A673 (cell line): ENCODE measurements around the gene GOLGA1. TPM values are rescaled to one million over a fixed set of nuclear protein-coding genes. Genes with fewer than 3 reads are reported as not detected.
A peak's percentile ranks its signal among the peaks of the same experiment; 100 is the strongest.

Experiments
- BruUV-seq: library from RNA; stranded (reverse); fragments of 400-500 nt; replicated peaks from 2 replicates; lab custom pipeline; 2021; lab: Mats Ljungman, UMichigan
- CTCF ChIA-PET: fragments of 300-600 bp; sonication (Branson Sonifier 250); formaldehyde crosslinking; loops from one replicate; lab custom pipeline; 2022; ENCODE audit warnings: antibody characterized with exemption; lab: Charles Lee
- POLR2A ChIA-PET: fragments of 300-600 bp; sonication (Branson Sonifier 250); formaldehyde crosslinking; loops from one replicate; lab custom pipeline; 2022; ENCODE audit warnings: antibody characterized with exemption; ENCODE audit not compliant: low non-redundant PET; lab: Charles Lee
- DNase-seq: peaks from one replicate; pipeline ENCODE4 v3.0.0-alpha.2; 2015; ENCODE audit warnings: low spot score
- H3K27ac ChIP-seq: fragments of 200-600 bp; sonication (generic); 2 replicates; pipeline ENCODE4 v1.5.1; 2016; ENCODE audit warnings: mixed run types, low read depth, mild to moderate bottlenecking, mixed read lengths, antibody characterized with exemption, low read length; ENCODE audit not compliant: poor library complexity, severe bottlenecking
- H3K27me3 ChIP-seq: fragments of 200-600 bp; sonication (generic); replicated peaks from 2 replicates; pipeline ENCODE4 v1.6.1; 2017; ENCODE audit warnings: mixed run types, low read depth, mild to moderate bottlenecking, mixed read lengths, antibody characterized with exemption, low read length; ENCODE audit not compliant: insufficient read depth, poor library complexity
- H3K36me3 ChIP-seq: fragments of 200-600 bp; sonication (generic); 2 replicates; pipeline ENCODE4 v1.6.1; 2016; ENCODE audit warnings: mixed run types, mild to moderate bottlenecking, mixed read lengths, antibody characterized with exemption, low read length; ENCODE audit not compliant: insufficient read depth, poor library complexity, severe bottlenecking
- H3K4me1 ChIP-seq: fragments of 200-600 bp; sonication (generic); 2 replicates; pipeline ENCODE4 v1.6.1; 2017; ENCODE audit warnings: mixed run types, mild to moderate bottlenecking, mixed read lengths, antibody characterized with exemption, low read length; ENCODE audit not compliant: insufficient read depth, poor library complexity, severe bottlenecking
- H3K4me3 ChIP-seq: fragments of 200-600 bp; sonication (generic); 2 replicates; pipeline ENCODE4 v1.5.1; 2016; ENCODE audit warnings: low read depth, mixed run types, mild to moderate bottlenecking, mixed read lengths, low read length; ENCODE audit not compliant: poor library complexity, severe bottlenecking
- H3K9me3 ChIP-seq: fragments of 200-600 bp; sonication (generic); 2 replicates; pipeline ENCODE4 v1.6.1; 2016; ENCODE audit warnings: mixed run types, low read depth, mild to moderate bottlenecking, mixed read lengths, antibody characterized with exemption, low read length; ENCODE audit not compliant: poor library complexity, severe bottlenecking
- CTCF ChIP-seq: fragments of 300-800, 200-600 bp; sonication (generic); conservative IDR thresholded peaks from 2 replicates; pipeline ENCODE4 v1.5.1; 2017; ENCODE audit warnings: low read depth, mild to moderate bottlenecking, antibody characterized with exemption, low read length, moderate library complexity, mixed read lengths
- EZH2 ChIP-seq: fragments of 200-600 bp; sonication (generic); IDR thresholded peaks from 2 replicates; pipeline ENCODE4 v1.6.1; 2017; ENCODE audit warnings: borderline replicate concordance, low read depth, mild to moderate bottlenecking, mixed read lengths, antibody characterized with exemption, low read length; ENCODE audit not compliant: poor library complexity, severe bottlenecking
- intact Hi-C: fragments of 100-400 bp; cut with micrococcal nuclease; formaldehyde crosslinking; loops from one replicate; pipeline ENCODE4 v1.10.0; 2022; ENCODE audit not compliant: unreplicated experiment
- total RNA-seq: library from RNA; stranded (reverse); gene quantifications from 2 replicates; pipeline ENCODE4 v1.2.3, GENCODE V29; 2021

GOLGA1 gene
- total RNA-seq, 1 experiment from 2014 or later = 21.7 TPM

GRCh38 chr9:124946167-124946566, 5.3 kb upstream of the GOLGA1 start:
- POLR2A ChIA-PET = no interaction called here

GRCh38 chr9:124941679-124942561, 1.0 kb upstream of the GOLGA1 start:
- Histone ChIP-seq H3K4me3 (peak overlapping the region; percentile 77), H3K27ac (peak overlapping the region; percentile 95), H3K36me3 (no peaks in the 10 kb centered on the region), H3K4me1 (no peaks in the 10 kb centered on the region), H3K27me3 (no peaks in the 10 kb centered on the region), H3K9me3 (no peaks in the 10 kb centered on the region)
- intact Hi-C loops = loop anchor here (1.0 kb wide), 1 partner anchor 201 kb away; the partner anchor contains the start of gene SCAI
- CTCF ChIA-PET = no interaction called here
- no TSS peak for BruUV-seq
- POLR2A ChIA-PET = no interaction called here
- DNase-seq = peak; percentile 43
- TF ChIP-seq EZH2 = no peak
- no peak for TF ChIP-seq CTCF

More at GRCh38 chr9:124946167-124946566, 5.3 kb upstream of the GOLGA1 start:
- H3K36me3 ChIP-seq = no peaks in the 10 kb centered on the region
- DNase-seq = no peak
- no TSS peak for BruUV-seq
- no peaks in the 10 kb centered on the region for H3K9me3 ChIP-seq
- H3K4me1 ChIP-seq = no peaks in the 10 kb centered on the region
- no peak overlapping the region for H3K4me3 ChIP-seq
- CTCF ChIA-PET = no interaction called here
- TF ChIP-seq EZH2 (no peak), CTCF (no peak)
- H3K27ac ChIP-seq = no peak overlapping the region
- intact Hi-C loops = no loop called here
- no peaks in the 10 kb centered on the region for H3K27me3 ChIP-seq

- DNase-seq = no peak
- peak overlapping the region; percentile 95 for H3K27ac ChIP-seq
- ChIA-PET CTCF (no interaction called here), POLR2A (no interaction called here)
- intact Hi-C loops = no loop called here
- H3K36me3 ChIP-seq = peaks cover 3% of the 10 kb centered on the region
- no peaks in the 10 kb centered on the region for H3K4me1 ChIP-seq
- H3K9me3 ChIP-seq = no peaks in the 10 kb centered on the region
- no peaks in the 10 kb centered on the region for H3K27me3 ChIP-seq
- TF ChIP-seq CTCF (no peak), EZH2 (no peak)
- H3K4me3 ChIP-seq = peak overlapping the region; percentile 77
- no TSS peak for BruUV-seq
Observed at GRCh38 chr9:124940521-124940893, 376 bp downstream of the GOLGA1 start.
